GM12878 (cell line): ENCODE results near the gene DENND1C. TPM values are rescaled to one million over a fixed set of nuclear protein-coding genes. Genes with fewer than 3 reads are reported as not detected.
A peak's percentile ranks its signal among the peaks of the same experiment; 100 is the strongest.

Experiments used
- ATAC-seq: fragments of 200-7000 bp; cut with Tn5 transposase; 3 replicates; pipeline ENCODE4 v1.9.1; 2020; ENCODE audit warnings: mild to moderate bottlenecking, moderate library complexity
- BruUV-seq: library from RNA; stranded (reverse); fragments of 400-500 nt; replicated peaks from 2 replicates; lab custom pipeline; 2021; lab: Mats Ljungman, UMichigan
- CTCF ChIA-PET: fragments of 300-600 bp; sonication (Branson Sonifier 250); formaldehyde crosslinking; extraction: SDS; loops from one replicate; lab custom pipeline; 2021; ENCODE audit warnings: inconsistent platforms; lab: Yijun Ruan, JAX
- POLR2A ChIA-PET: fragments of 350-600 bp; formaldehyde crosslinking; extraction: SDS; loops from one replicate; lab custom pipeline; 2021; ENCODE audit warnings: inconsistent platforms; lab: Charles Lee
- RAD21 ChIA-PET: fragments of 300-600 bp; sonication (Branson Sonifier 250); formaldehyde crosslinking; loops from one replicate; lab custom pipeline; 2023; ENCODE audit warnings: antibody characterized with exemption; ENCODE audit not compliant: unreplicated experiment; lab: Charles Lee
- SMC1A ChIA-PET: fragments of 300-600 bp; sonication (Branson Sonifier 250); formaldehyde crosslinking; loops from one replicate; lab custom pipeline; 2023; ENCODE audit not compliant: unreplicated experiment, uncharacterized antibody; lab: Charles Lee
- DNase-seq: peaks from one replicate; pipeline ENCODE4 v3.0.0-alpha.2; 2011; ENCODE audit warnings: low read depth, low spot score
- FAIRE-seq: peaks from 3 replicates; lab custom pipeline; 2011; peaks lifted over from hg19 to GRCh38; lab: Jason Lieb, UNC
- H2AFZ ChIP-seq: 2 replicates; pipeline ENCODE4 v1.6.0; 2011; ENCODE audit warnings: low read depth, low read length, control low read depth; ENCODE audit not compliant: control insufficient read depth
- H3K27ac ChIP-seq: 2 replicates; pipeline ENCODE4 v1.5.1; 2011; ENCODE audit warnings: control low read depth; ENCODE audit not compliant: control insufficient read depth, insufficient read depth
- H3K27me3 ChIP-seq, 2 experiments: replicated peaks in 1 of 2; 2 replicates each; pipeline versions ENCODE4 v1.6.0 to v1.6.1; 2011; ENCODE audit warnings: low read length in 1 of 2; ENCODE audit not compliant: control insufficient read depth in 2 of 2, insufficient read depth in 2 of 2
- H3K36me3 ChIP-seq, 2 experiments: 2 replicates each; pipeline ENCODE4 v1.5.1; 2011; ENCODE audit warnings: low read length in 1 of 2; ENCODE audit not compliant: control insufficient read depth in 2 of 2, insufficient read depth in 2 of 2
- H3K4me1 ChIP-seq: 2 replicates; pipeline ENCODE4 v1.6.1; 2011; ENCODE audit warnings: mild to moderate bottlenecking, low read length, moderate library complexity, mixed read lengths; ENCODE audit not compliant: control insufficient read depth, insufficient read depth
- H3K4me2 ChIP-seq: 2 replicates; pipeline ENCODE4 v1.6.0; 2011; ENCODE audit warnings: control low read depth; ENCODE audit not compliant: control insufficient read depth, insufficient read depth
- H3K4me3 ChIP-seq: fragments of 200-600 bp; sonication (generic); 2 replicates; pipeline ENCODE4 v1.5.1; 2016
- H3K79me2 ChIP-seq: 2 replicates; pipeline ENCODE4 v1.6.0; 2011; ENCODE audit warnings: low read length; ENCODE audit not compliant: control insufficient read depth, insufficient read depth
- H3K9ac ChIP-seq: 2 replicates; pipeline ENCODE4 v1.8.0; 2011; ENCODE audit warnings: low read length, control low read depth, mixed read lengths; ENCODE audit not compliant: control insufficient read depth, insufficient read depth
- H3K9me3 ChIP-seq: replicated peaks from 3 replicates; pipeline ENCODE4 v1.5.1; 2011; ENCODE audit warnings: mild to moderate bottlenecking, low read length; ENCODE audit not compliant: control insufficient read depth, insufficient read depth
- H4K20me1 ChIP-seq: 2 replicates; pipeline ENCODE4 v1.6.0; 2011; ENCODE audit not compliant: control insufficient read depth, insufficient read depth
- CEBPB ChIP-seq, 2 experiments: fragments of 150-350 bp in 1 of 2; IDR thresholded peaks; 2 replicates each; pipeline ENCODE4 v1.6.1; 2012 to 2014; ENCODE audit warnings: low read depth in 2 of 2, low read length in 2 of 2, borderline replicate concordance in 1 of 2, inconsistent platforms in 1 of 2
- CREB1 ChIP-seq: IDR thresholded peaks from 2 replicates; pipeline ENCODE4 v1.6.1; 2012; ENCODE audit warnings: low read depth, mild to moderate bottlenecking, inconsistent platforms
- EGR1 ChIP-seq, 2 experiments: IDR thresholded peaks; 1 replicate in 1 of 2; 2 replicates in 1 of 2; pipeline ENCODE4 v1.6.1; 2011 to 2012; ENCODE audit warnings: low read depth in 2 of 2, low read length in 2 of 2, borderline replicate concordance in 1 of 2, mild to moderate bottlenecking in 1 of 2, moderate library complexity in 1 of 2
- NFIC ChIP-seq: IDR thresholded peaks from 2 replicates; pipeline ENCODE4 v1.6.1; 2012; ENCODE audit warnings: low read depth, mild to moderate bottlenecking, inconsistent platforms, low read length, moderate library complexity
- NR2F1 ChIP-seq: fragments of 450-650 bp; conservative IDR thresholded peaks from 2 replicates; pipeline ENCODE4 v1.6.1; 2017; ENCODE audit warnings: mild to moderate bottlenecking
- SMAD5 ChIP-seq: IDR thresholded peaks from 2 replicates; pipeline ENCODE4 v1.6.1; 2016; ENCODE audit warnings: antibody characterized with exemption, low read depth
- TCF12 ChIP-seq: IDR thresholded peaks from 2 replicates; pipeline ENCODE4 v1.6.1; 2011; ENCODE audit warnings: low read depth, mild to moderate bottlenecking, low read length
- WRNIP1 ChIP-seq: IDR thresholded peaks from 2 replicates; pipeline ENCODE4 v1.6.1; 2011; ENCODE audit warnings: low read depth, low read length, improper control_type of control experiment, borderline replicate concordance
- YBX1 ChIP-seq: fragments of 450-650 bp; IDR thresholded peaks from 2 replicates; pipeline ENCODE4 v1.6.1; 2016; ENCODE audit warnings: antibody characterized with exemption
- WGBS: methylation state at CpG from one replicate; pipeline ENCODE4 v1.1.6; 2016; ENCODE audit warnings: low lambda C conversion rate; ENCODE audit not compliant: insufficient replicate concordance, insufficient coverage; ENCODE audit errors: missing lambda C conversion rate; 5-methylcytosine and 5-hydroxymethylcytosine counted together
- in situ Hi-C: fragments of 300-500 bp; cut with MboI; formaldehyde crosslinking; loops from 9 replicates; pipeline ENCODE4 v1.14.3; 2018; ENCODE audit warnings: mixed read lengths
- intact Hi-C: fragments of 100-400 bp; cut with micrococcal nuclease; formaldehyde crosslinking; loops from one replicate; pipeline ENCODE4 v1.14.2; 2022; ENCODE audit not compliant: unreplicated experiment
- polyA plus RNA-seq, 11 experiments: library from polyadenylated mRNA; depleted of rRNA in 4 of 11; unstranded in 6 of 11; stranded (reverse) in 5 of 11; fragments of >200 nt; fragmentation: Nextera tagmentation in 4 of 11; fragmentation: Illumina TruSeq in 1 of 11; extraction: Ambion mirVana in 4 of 11; extraction: Trizol in 1 of 11; gene quantifications; 1 replicate in 1 of 11; 2 replicates in 10 of 11; pipeline versions ENCODE4 v1.2.1 to v1.2.3, GENCODE V29; 2011 to 2016; ENCODE audit warnings: inconsistent platforms in 2 of 11, missing spikeins in 2 of 11, low read depth in 1 of 11
- total RNA-seq, 4 experiments: library from RNA; depleted of rRNA in 3 of 4; stranded (reverse); fragments of >200 nt in 3 of 4; fragmentation: Illumina TruSeq in 1 of 4; extraction: Trizol in 1 of 4; gene quantifications; 2 replicates each; pipeline versions ENCODE4 v1.2.1 to v1.2.3, GENCODE V29; 2013 to 2021
- TF ChIP-seq, protein P1 (sequence below): fragments of 450-650 bp; IDR thresholded peaks from 2 replicates; pipeline ENCODE4 v1.6.1; 2017; ENCODE audit warnings: mild to moderate bottlenecking, moderate library complexity
- TF ChIP-seq, protein P2 (sequence below): fragments of 450-650 bp; IDR thresholded peaks from 2 replicates; pipeline ENCODE4 v1.6.1; 2017; ENCODE audit warnings: low read depth, mild to moderate bottlenecking, moderate library complexity
- TF ChIP-seq, protein P3 (sequence below): IDR thresholded peaks from 2 replicates; pipeline ENCODE4 v1.6.1; 2011; ENCODE audit warnings: mild to moderate bottlenecking, low read depth, low read length, moderate library complexity; ENCODE audit not compliant: insufficient replicate concordance
- TF ChIP-seq, protein P4 (sequence below): fragments of 450-650 bp; IDR thresholded peaks from 2 replicates; pipeline ENCODE4 v1.6.1; 2017; ENCODE audit warnings: borderline replicate concordance

The DENND1C gene
- total and polyA plus RNA-seq, 10 of the 15 experiments (the other 5 are each of a cell fraction or from before 2014, with no cell fraction given): 2.4 to 54.3 (median 32.7) TPM

DNA sequence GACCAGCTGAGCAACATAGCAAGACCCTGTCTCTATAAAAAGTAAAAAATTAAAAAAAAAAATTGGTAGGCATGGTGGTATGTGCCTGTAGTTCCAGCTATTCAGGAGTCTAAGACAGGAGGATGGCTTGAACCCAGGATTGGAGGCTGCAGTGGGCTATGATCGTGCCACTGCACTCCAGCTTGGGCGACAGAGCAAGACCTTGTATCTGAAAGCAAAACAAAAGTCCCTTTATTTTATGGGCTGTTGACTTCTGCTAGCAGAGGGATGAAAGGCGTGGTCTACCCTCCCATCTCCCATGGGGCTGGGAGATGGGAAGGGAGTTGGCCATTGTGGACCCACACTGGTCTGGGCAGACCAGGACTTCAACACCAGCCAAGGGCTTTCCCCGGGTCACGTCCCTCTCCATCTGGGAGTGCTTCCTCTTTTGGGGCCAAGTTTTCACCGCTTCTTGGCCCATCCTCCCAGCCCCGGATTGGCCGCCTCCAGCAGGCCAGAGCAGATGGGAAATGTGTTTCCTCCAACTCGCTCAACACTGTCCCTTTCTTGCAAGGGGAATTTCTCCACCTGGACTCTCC is 47.0 kb upstream of the DENND1C start:
- H3K27me3 ChIP-seq: no peaks in the 10 kb centered on the region
- in situ Hi-C loops (loop anchor here (10.0 kb wide), 1 partner anchor 1176 kb away; the partner anchor contains the start of gene FCER2), intact Hi-C loops (loop anchor here (2.0 kb wide), 1 partner anchor 72 kb away; no protein-coding TSS in a partner anchor)
- SMC1A ChIA-PET: interaction anchor here (0.7 to 1.6 kb wide), 8 partner anchors 8 to 146 kb away, joined by 3 to 4 read pairs (median 3); no protein-coding TSS in a partner anchor
- CTCF ChIA-PET: interaction anchor here (0.7 to 1.3 kb wide), 4 partner anchors 11 to 105 kb away, joined by 3 to 8 read pairs (median 4); no protein-coding TSS in a partner anchor
- H3K4me3 ChIP-seq: peak overlapping the region; percentile 99
- H3K79me2 ChIP-seq: peaks cover 44% of the 10 kb centered on the region
- H3K4me1 ChIP-seq: peaks cover 28% of the 10 kb centered on the region
- POLR2A ChIA-PET: interaction anchor here (0.6 to 1.4 kb wide), 11 partner anchors 7 to 102 kb away, joined by 3 to 10 read pairs (median 3); partner anchors contain the start of gene CD70
- H3K27ac ChIP-seq: peak overlapping the region; percentile 83
- H3K9me3 ChIP-seq: no peaks in the 10 kb centered on the region
- whole genome bisulfite sequencing: 0% methylated on average over 9 of the region's 9 CpGs
- H3K9ac ChIP-seq: peak overlapping the region; percentile 74
- peak; percentile 25 for ATAC-seq
- peak overlapping the region; percentile 73 for H3K4me2 ChIP-seq
- BruUV-seq: no TSS peak
- no peaks in the 10 kb centered on the region for H3K36me3 ChIP-seq
- no peak for FAIRE-seq
- RAD21 ChIA-PET: interaction anchor here (0.7 to 1.9 kb wide), 10 partner anchors 9 to 244 kb away, joined by 3 to 15 read pairs (median 6); partner anchors contain the start of genes TNFSF14 and VAV1
- no peak for DNase-seq
- H4K20me1 ChIP-seq: no peaks in the 10 kb centered on the region
- H2AFZ ChIP-seq: no peak overlapping the region
- TF ChIP-seq, protein P1, sequence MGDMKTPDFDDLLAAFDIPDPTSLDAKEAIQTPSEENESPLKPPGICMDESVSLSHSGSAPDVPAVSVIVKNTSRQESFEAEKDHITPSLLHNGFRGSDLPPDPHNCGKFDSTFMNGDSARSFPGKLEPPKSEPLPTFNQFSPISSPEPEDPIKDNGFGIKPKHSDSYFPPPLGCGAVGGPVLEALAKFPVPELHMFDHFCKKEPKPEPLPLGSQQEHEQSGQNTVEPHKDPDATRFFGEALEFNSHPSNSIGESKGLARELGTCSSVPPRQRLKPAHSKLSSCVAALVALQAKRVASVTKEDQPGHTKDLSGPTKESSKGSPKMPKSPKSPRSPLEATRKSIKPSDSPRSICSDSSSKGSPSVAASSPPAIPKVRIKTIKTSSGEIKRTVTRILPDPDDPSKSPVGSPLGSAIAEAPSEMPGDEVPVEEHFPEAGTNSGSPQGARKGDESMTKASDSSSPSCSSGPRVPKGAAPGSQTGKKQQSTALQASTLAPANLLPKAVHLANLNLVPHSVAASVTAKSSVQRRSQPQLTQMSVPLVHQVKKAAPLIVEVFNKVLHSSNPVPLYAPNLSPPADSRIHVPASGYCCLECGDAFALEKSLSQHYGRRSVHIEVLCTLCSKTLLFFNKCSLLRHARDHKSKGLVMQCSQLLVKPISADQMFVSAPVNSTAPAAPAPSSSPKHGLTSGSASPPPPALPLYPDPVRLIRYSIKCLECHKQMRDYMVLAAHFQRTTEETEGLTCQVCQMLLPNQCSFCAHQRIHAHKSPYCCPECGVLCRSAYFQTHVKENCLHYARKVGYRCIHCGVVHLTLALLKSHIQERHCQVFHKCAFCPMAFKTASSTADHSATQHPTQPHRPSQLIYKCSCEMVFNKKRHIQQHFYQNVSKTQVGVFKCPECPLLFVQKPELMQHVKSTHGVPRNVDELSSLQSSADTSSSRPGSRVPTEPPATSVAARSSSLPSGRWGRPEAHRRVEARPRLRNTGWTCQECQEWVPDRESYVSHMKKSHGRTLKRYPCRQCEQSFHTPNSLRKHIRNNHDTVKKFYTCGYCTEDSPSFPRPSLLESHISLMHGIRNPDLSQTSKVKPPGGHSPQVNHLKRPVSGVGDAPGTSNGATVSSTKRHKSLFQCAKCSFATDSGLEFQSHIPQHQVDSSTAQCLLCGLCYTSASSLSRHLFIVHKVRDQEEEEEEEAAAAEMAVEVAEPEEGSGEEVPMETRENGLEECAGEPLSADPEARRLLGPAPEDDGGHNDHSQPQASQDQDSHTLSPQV: no peak
- TF ChIP-seq TCF12: peak; percentile 63
- peak; percentile 64; the same call in 1 of the 2 replicates for TF ChIP-seq YBX1
- TF ChIP-seq WRNIP1: no peak
- TF ChIP-seq, protein P2, sequence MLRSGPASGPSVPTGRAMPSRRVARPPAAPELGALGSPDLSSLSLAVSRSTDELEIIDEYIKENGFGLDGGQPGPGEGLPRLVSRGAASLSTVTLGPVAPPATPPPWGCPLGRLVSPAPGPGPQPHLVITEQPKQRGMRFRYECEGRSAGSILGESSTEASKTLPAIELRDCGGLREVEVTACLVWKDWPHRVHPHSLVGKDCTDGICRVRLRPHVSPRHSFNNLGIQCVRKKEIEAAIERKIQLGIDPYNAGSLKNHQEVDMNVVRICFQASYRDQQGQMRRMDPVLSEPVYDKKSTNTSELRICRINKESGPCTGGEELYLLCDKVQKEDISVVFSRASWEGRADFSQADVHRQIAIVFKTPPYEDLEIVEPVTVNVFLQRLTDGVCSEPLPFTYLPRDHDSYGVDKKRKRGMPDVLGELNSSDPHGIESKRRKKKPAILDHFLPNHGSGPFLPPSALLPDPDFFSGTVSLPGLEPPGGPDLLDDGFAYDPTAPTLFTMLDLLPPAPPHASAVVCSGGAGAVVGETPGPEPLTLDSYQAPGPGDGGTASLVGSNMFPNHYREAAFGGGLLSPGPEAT: peak; percentile 86
- TF ChIP-seq EGR1 (IDR thresholded peaks at IDR 0.05; ENCODE audit: borderline replicate concordance in 1 of 2, low read depth in 2 of 2, low read length in 2 of 2): no peak
- TF ChIP-seq, protein P3, sequence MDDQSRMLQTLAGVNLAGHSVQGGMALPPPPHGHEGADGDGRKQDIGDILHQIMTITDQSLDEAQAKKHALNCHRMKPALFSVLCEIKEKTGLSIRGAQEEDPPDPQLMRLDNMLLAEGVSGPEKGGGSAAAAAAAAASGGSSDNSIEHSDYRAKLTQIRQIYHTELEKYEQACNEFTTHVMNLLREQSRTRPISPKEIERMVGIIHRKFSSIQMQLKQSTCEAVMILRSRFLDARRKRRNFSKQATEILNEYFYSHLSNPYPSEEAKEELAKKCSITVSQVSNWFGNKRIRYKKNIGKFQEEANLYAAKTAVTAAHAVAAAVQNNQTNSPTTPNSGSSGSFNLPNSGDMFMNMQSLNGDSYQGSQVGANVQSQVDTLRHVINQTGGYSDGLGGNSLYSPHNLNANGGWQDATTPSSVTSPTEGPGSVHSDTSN: no peak
- no peak for TF ChIP-seq CREB1
- TF ChIP-seq, protein P4, sequence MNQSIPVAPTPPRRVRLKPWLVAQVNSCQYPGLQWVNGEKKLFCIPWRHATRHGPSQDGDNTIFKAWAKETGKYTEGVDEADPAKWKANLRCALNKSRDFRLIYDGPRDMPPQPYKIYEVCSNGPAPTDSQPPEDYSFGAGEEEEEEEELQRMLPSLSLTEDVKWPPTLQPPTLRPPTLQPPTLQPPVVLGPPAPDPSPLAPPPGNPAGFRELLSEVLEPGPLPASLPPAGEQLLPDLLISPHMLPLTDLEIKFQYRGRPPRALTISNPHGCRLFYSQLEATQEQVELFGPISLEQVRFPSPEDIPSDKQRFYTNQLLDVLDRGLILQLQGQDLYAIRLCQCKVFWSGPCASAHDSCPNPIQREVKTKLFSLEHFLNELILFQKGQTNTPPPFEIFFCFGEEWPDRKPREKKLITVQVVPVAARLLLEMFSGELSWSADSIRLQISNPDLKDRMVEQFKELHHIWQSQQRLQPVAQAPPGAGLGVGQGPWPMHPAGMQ: no peak
- TF ChIP-seq SMAD5: no peak; the same call in 1 of the 2 replicates
- TF ChIP-seq NR2F1: peak; percentile 54
- no peak for TF ChIP-seq CEBPB (IDR thresholded peaks at IDR 0.05; ENCODE audit: borderline replicate concordance in 1 of 2, low read depth in 2 of 2, low read length in 2 of 2)
- no peak; the same call in 1 of the 2 replicates for TF ChIP-seq NFIC
